ENCODE data around the gene PPP6R3. TPM values are rescaled to one million over a fixed set of nuclear protein-coding genes. Genes with fewer than 3 reads are reported as not detected.

PPP6R3 gene
- total RNA-seq, 3 donors from 2014 or later (not counting 1 experiment from before 2014, with no cell fraction given) = 148 to 176 (median 149) TPM

- Mint-ChIP-seq H3K9me3 (no peaks in the 10 kb centered on the region), H3K4me3 (no peak overlapping the region), H3K4me1 (peaks cover 73 to 79% of the 10 kb centered on the region in 2 donors), H3K27me3 (ENCODE audit: low read depth in 2 of 2) (no peaks in the 10 kb centered on the region), H3K27ac (peak overlapping the region in 1 of 2 donors; percentile 69), H3K36me3 (peaks cover 11% of the 10 kb centered on the region)
- H3K27ac ChIP-seq (ENCODE audit: low read length) = no peak overlapping the region
- no peak overlapping the region for H3K4me3 ChIP-seq (ENCODE audit: low read length)
- peaks cover 20% of the 10 kb centered on the region for H3K4me1 ChIP-seq (ENCODE audit: control insufficient read depth, insufficient read depth, low read length)
- no peaks in the 10 kb centered on the region for H3K9me3 ChIP-seq (ENCODE audit: control insufficient read depth, insufficient read depth, low read length)
- TF ChIP-seq CTCF (IDR thresholded peaks at IDR 0.05) = no peak
- H3K36me3 ChIP-seq (ENCODE audit: control insufficient read depth, insufficient read depth, low read length) = peaks cover 51% of the 10 kb centered on the region
- no peak for ATAC-seq
- DNase-seq = no peak
- WGBS (ENCODE audit: insufficient coverage) = 96% methylated on average over 3 of the region's 3 CpGs
- intact Hi-C loops (cut with micrococcal nuclease) = no loop called here
- H3K27me3 ChIP-seq (ENCODE audit: control insufficient read depth, insufficient read depth, low read length) = no peaks in the 10 kb centered on the region
These were observed 64.8 kb downstream of the PPP6R3 start for GRCh38 chr11:68525336-68525735.

GRCh38 chr11:68525930-68526329 lies 65.4 kb downstream of the PPP6R3 start:
- H3K36me3 Mint-ChIP-seq = peaks cover 11% of the 10 kb centered on the region
- no peak for ATAC-seq
- peak overlapping the region in 1 of 2 donors; percentile 79 for H3K27ac Mint-ChIP-seq

GRCh38 chr11:68527585-68527984 lies 67.0 kb downstream of the PPP6R3 start:
- H3K36me3 Mint-ChIP-seq = no peaks in the 10 kb centered on the region
- no peak for TF ChIP-seq CTCF (IDR thresholded peaks at IDR 0.05)
- intact Hi-C loops (cut with micrococcal nuclease) = no loop called here
- peaks cover 20% of the 10 kb centered on the region for H3K4me1 ChIP-seq (ENCODE audit: control insufficient read depth, insufficient read depth, low read length)
- no peaks in the 10 kb centered on the region for H3K9me3 ChIP-seq (ENCODE audit: control insufficient read depth, insufficient read depth, low read length)
- H3K27me3 ChIP-seq (ENCODE audit: control insufficient read depth, insufficient read depth, low read length) = no peaks in the 10 kb centered on the region
- H3K9me3 Mint-ChIP-seq = no peaks in the 10 kb centered on the region
- peak overlapping the region; percentile 20 for H3K27ac ChIP-seq (ENCODE audit: low read length)
- H3K27me3 Mint-ChIP-seq (ENCODE audit: low read depth in 2 of 2) = no peaks in the 10 kb centered on the region
- H3K27ac Mint-ChIP-seq = peak overlapping the region; percentile 79 to 83
- H3K4me3 Mint-ChIP-seq = peak overlapping the region; percentile 55
- no peak overlapping the region for H3K4me3 ChIP-seq (ENCODE audit: low read length)
- DNase-seq (no peak), ATAC-seq (peak; percentile 42 to 63 (median 59))
- 85% methylated on average over 4 of the region's 4 CpGs for WGBS (ENCODE audit: insufficient coverage)
- H3K36me3 ChIP-seq (ENCODE audit: control insufficient read depth, insufficient read depth, low read length) = peaks cover 38% of the 10 kb centered on the region
- peaks cover 72 to 73% of the 10 kb centered on the region in 2 donors for H3K4me1 Mint-ChIP-seq

More at GRCh38 chr11:68525930-68526329, 65.4 kb downstream of the PPP6R3 start:
- Mint-ChIP-seq H3K27me3 (ENCODE audit: low read depth in 2 of 2) (no peaks in the 10 kb centered on the region), H3K4me3 (no peak overlapping the region), H3K9me3 (no peaks in the 10 kb centered on the region), H3K4me1 (peaks cover 74 to 76% of the 10 kb centered on the region in 2 donors)
- no peak for DNase-seq
- TF ChIP-seq CTCF (IDR thresholded peaks at IDR 0.05) = no peak
- Histone ChIP-seq H3K4me3 (ENCODE audit: low read length) (no peak overlapping the region), H3K27ac (ENCODE audit: low read length) (no peak overlapping the region), H3K4me1 (ENCODE audit: control insufficient read depth, insufficient read depth, low read length) (peaks cover 20% of the 10 kb centered on the region), H3K9me3 (ENCODE audit: control insufficient read depth, insufficient read depth, low read length) (no peaks in the 10 kb centered on the region), H3K36me3 (ENCODE audit: control insufficient read depth, insufficient read depth, low read length) (peaks cover 50% of the 10 kb centered on the region), H3K27me3 (ENCODE audit: control insufficient read depth, insufficient read depth, low read length) (no peaks in the 10 kb centered on the region)
- WGBS (ENCODE audit: insufficient coverage) = 96% methylated on average over 4 of the region's 4 CpGs
- intact Hi-C loops (cut with micrococcal nuclease) = no loop called here

- intact Hi-C loops (cut with micrococcal nuclease) = no loop called here
- Histone ChIP-seq H3K9me3 (ENCODE audit: control insufficient read depth, insufficient read depth, low read length) (no peaks in the 10 kb centered on the region), H3K27ac (ENCODE audit: low read length) (peak overlapping the region; percentile 3), H3K4me1 (ENCODE audit: control insufficient read depth, insufficient read depth, low read length) (peaks cover 20% of the 10 kb centered on the region), H3K27me3 (ENCODE audit: control insufficient read depth, insufficient read depth, low read length) (no peaks in the 10 kb centered on the region), H3K4me3 (ENCODE audit: low read length) (no peak overlapping the region), H3K36me3 (ENCODE audit: control insufficient read depth, insufficient read depth, low read length) (peaks cover 28% of the 10 kb centered on the region)
- peak; percentile 19 to 45 for DNase-seq
- H3K9me3 Mint-ChIP-seq = no peaks in the 10 kb centered on the region
- 31% methylated on average over 5 of the region's 5 CpGs for WGBS (ENCODE audit: insufficient coverage)
- no peaks in the 10 kb centered on the region for H3K27me3 Mint-ChIP-seq (ENCODE audit: low read depth in 2 of 2)
- ATAC-seq = peak; percentile 80 to 85 (median 85)
- H3K36me3 Mint-ChIP-seq = no peaks in the 10 kb centered on the region
- H3K4me3 Mint-ChIP-seq = peak overlapping the region; percentile 69
- no peak for TF ChIP-seq CTCF (IDR thresholded peaks at IDR 0.05)
- H3K4me1 Mint-ChIP-seq = peaks cover 74 to 80% of the 10 kb centered on the region in 2 donors
- H3K27ac Mint-ChIP-seq = peak overlapping the region; percentile 79 to 83
These were observed 68.1 kb downstream of the PPP6R3 start for GRCh38 chr11:68528630-68529029.
